T-helper 1 cell treated with Interleukin-12 subunit alpha and Interleukin-12 subunit beta and Interleukin-4 antibody, amounts not matched to agents 30 ng/mL and 1 ng/mL, for 36 hours (primary cell): Measurements from ENCODE around the gene IQSEC1. TPM values are rescaled to one million over a fixed set of nuclear protein-coding genes. Genes with fewer than 3 reads are reported as not detected.
"Not testable (repeated sequence)": the region's sequence is repeated elsewhere in the genome, so short reads cannot be mapped to it uniquely, and the experiment has no call there.

Experiments
- intact Hi-C: fragments of 100-400 bp; cut with micrococcal nuclease; formaldehyde crosslinking; loops from one replicate; pipeline ENCODE4 v1.15.1; 2024
- total RNA-seq: library from RNA; stranded (reverse); gene quantifications from 2 replicates; pipeline ENCODE4 v1.2.3, GENCODE V29; 2022

The IQSEC1 gene
- total RNA-seq, 1 donor from 2014 or later: 54.4 TPM

GRCh38 chr3:12853847-12854246, 219.4 kb downstream of the IQSEC1 start:
- intact Hi-C loops: not testable (repeated sequence)

DNA sequence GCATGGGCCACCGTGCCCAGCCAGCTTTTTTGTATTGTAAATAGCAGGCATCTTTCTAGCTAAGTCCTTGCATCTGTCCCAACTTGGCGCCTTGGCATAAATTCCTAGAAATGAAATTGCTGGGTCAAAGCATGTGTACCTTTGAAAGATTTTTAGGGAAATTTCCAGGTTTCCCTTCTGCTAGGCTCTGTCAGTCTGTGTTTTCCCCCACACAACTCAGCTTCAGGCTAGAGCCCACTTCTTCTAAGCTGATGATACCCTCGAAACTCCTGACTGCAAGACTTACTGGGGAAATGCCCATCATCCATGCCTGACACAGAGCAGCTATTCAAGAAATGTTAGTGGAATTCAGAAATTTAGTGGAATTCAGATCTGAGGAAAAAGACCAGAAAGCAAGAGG, 221.0 kb downstream of the IQSEC1 start:
- intact Hi-C loops: no loop called here

Other genes starting within 250 kb of the IQSEC1 start
- 1,560 and 1,604 TPM in 2 replicates for gene RPL32, start 231.9 kb downstream of the IQSEC1 start, total RNA-seq